Osteoblast (primary cell): ENCODE data around the gene ULK4. TPM values are rescaled to one million over a fixed set of nuclear protein-coding genes. Genes with fewer than 3 reads are reported as not detected.

Experiments
- DNase-seq: peaks from one replicate; pipeline ENCODE4 v3.0.0; 2011; ENCODE audit warnings: low spot score, mixed read lengths; ENCODE audit not compliant: insufficient read length; ENCODE audit errors: missing footprints
- H2AFZ ChIP-seq: 2 replicates; pipeline ENCODE4 v1.6.0; 2011; ENCODE audit warnings: mild to moderate bottlenecking, low read length
- H3K27ac ChIP-seq: 2 replicates; pipeline ENCODE4 v1.5.1; 2011; ENCODE audit warnings: mild to moderate bottlenecking, low read depth, low read length, moderate library complexity
- H3K27me3 ChIP-seq: 2 replicates; pipeline ENCODE4 v1.6.0; 2012; ENCODE audit warnings: mild to moderate bottlenecking, control low read depth, inconsistent platforms, low read length, moderate library complexity; ENCODE audit not compliant: insufficient read depth
- H3K36me3 ChIP-seq: 2 replicates; pipeline ENCODE4 v1.5.1; 2011; ENCODE audit warnings: mild to moderate bottlenecking, low read length, control low read depth, moderate library complexity; ENCODE audit not compliant: insufficient read depth
- H3K4me1 ChIP-seq: 2 replicates; pipeline ENCODE4 v1.5.1; 2011; ENCODE audit warnings: mild to moderate bottlenecking, low read length, control low read depth, moderate library complexity; ENCODE audit not compliant: insufficient read depth
- H3K4me2 ChIP-seq: 2 replicates; pipeline ENCODE4 v1.6.0; 2011; ENCODE audit warnings: mild to moderate bottlenecking, low read length; ENCODE audit not compliant: insufficient read depth
- H3K4me3 ChIP-seq: fragments of 200-600 bp; sonication (generic); 3 replicates; pipeline ENCODE4 v1.5.1; 2012; ENCODE audit warnings: mild to moderate bottlenecking, low read length, inconsistent platforms; ENCODE audit not compliant: insufficient read depth
- H3K79me2 ChIP-seq: 2 replicates; pipeline ENCODE4 v1.6.0; 2012; ENCODE audit warnings: mild to moderate bottlenecking, low read length, control low read depth, inconsistent platforms; ENCODE audit not compliant: insufficient read depth
- H3K9me3 ChIP-seq: 2 replicates; pipeline ENCODE4 v1.5.1; 2011; ENCODE audit warnings: low read depth, low read length, control low read depth
- H4K20me1 ChIP-seq: 2 replicates; pipeline ENCODE4 v1.6.0; 2012; ENCODE audit warnings: mild to moderate bottlenecking, low read length, control low read depth; ENCODE audit not compliant: insufficient read depth
- total RNA-seq: library from RNA; depleted of rRNA; stranded (reverse); fragments of >200 nt; gene quantifications from 2 replicates; pipeline ENCODE4 v1.2.3, GENCODE V29; 2012
- TF ChIP-seq, protein P1 (sequence below): IDR thresholded peaks from 2 replicates; pipeline ENCODE4 v1.5.1; 2011; ENCODE audit warnings: mild to moderate bottlenecking, low read depth, low read length, moderate library complexity; ENCODE audit errors: extremely low read depth

ULK4 gene
- total RNA-seq, 1 donor: 20.6 TPM

DNA sequence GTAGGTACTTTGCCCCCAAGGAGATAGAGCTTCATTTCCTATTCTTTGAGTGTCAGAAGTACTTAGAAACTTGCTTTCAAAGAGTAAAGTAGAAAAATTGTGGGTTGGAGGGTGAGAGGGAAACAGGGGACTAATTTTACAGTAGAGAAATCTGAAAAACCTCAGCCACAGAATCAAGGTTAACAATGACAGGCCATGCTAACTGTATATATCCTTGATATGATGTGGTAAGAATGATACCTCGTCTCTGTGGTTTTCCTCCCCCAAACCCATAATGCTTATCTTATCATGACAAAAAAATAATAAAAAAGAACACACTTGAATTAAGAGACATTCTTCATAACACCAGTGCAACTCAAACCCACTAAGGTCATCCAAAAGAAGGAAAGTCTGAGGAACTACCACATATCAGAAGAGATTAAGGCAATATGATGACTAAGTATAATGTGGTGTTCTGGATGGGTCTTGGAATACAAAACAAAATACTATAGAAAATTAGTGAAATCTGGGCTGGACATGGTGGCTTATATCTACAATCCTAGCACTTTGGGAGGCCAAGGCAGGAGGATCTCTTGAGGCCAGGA, 360.4 kb downstream of the ULK4 start:
- Histone ChIP-seq H3K4me2 (no peak overlapping the region), H2AFZ (no peak overlapping the region), H3K27me3 (no peaks in the 10 kb centered on the region), H3K9me3 (no peaks in the 10 kb centered on the region), H3K36me3 (no peaks in the 10 kb centered on the region), H4K20me1 (no peaks in the 10 kb centered on the region), H3K79me2 (no peaks in the 10 kb centered on the region), H3K27ac (no peak overlapping the region), H3K4me1 (no peaks in the 10 kb centered on the region), H3K4me3 (no peak overlapping the region)
- TF ChIP-seq, protein P1, sequence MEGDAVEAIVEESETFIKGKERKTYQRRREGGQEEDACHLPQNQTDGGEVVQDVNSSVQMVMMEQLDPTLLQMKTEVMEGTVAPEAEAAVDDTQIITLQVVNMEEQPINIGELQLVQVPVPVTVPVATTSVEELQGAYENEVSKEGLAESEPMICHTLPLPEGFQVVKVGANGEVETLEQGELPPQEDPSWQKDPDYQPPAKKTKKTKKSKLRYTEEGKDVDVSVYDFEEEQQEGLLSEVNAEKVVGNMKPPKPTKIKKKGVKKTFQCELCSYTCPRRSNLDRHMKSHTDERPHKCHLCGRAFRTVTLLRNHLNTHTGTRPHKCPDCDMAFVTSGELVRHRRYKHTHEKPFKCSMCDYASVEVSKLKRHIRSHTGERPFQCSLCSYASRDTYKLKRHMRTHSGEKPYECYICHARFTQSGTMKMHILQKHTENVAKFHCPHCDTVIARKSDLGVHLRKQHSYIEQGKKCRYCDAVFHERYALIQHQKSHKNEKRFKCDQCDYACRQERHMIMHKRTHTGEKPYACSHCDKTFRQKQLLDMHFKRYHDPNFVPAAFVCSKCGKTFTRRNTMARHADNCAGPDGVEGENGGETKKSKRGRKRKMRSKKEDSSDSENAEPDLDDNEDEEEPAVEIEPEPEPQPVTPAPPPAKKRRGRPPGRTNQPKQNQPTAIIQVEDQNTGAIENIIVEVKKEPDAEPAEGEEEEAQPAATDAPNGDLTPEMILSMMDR: no peak
- no peak for DNase-seq

DNA sequence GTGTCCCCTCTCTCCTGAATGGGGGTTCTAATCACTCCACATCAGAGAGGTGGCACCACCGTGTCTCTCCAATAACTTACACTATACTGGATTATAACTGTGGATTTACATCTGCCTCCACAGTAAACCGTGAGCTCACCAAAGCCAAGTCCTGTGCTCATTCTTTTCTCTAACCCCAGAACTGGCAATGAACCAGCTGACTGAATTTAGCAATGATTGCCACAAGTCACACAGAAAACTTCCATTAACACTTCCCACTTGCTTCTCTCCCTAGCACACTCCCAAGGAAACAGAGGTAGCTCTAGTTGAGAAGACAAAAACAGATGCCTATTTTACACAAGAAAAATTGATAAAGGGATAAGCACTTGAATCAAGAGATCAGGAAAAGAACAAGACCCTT, 361.3 kb downstream of the ULK4 start:
- no peaks in the 10 kb centered on the region for H4K20me1 ChIP-seq
- no peaks in the 10 kb centered on the region for H3K79me2 ChIP-seq
- H3K27ac ChIP-seq: no peak overlapping the region
- TF ChIP-seq, protein P1: no peak
- H3K9me3 ChIP-seq: no peaks in the 10 kb centered on the region
- no peaks in the 10 kb centered on the region for H3K27me3 ChIP-seq
- no peak overlapping the region for H3K4me2 ChIP-seq
- DNase-seq: no peak
- no peaks in the 10 kb centered on the region for H3K36me3 ChIP-seq
- no peak overlapping the region for H2AFZ ChIP-seq
- no peak overlapping the region for H3K4me3 ChIP-seq
- no peaks in the 10 kb centered on the region for H3K4me1 ChIP-seq

DNA sequence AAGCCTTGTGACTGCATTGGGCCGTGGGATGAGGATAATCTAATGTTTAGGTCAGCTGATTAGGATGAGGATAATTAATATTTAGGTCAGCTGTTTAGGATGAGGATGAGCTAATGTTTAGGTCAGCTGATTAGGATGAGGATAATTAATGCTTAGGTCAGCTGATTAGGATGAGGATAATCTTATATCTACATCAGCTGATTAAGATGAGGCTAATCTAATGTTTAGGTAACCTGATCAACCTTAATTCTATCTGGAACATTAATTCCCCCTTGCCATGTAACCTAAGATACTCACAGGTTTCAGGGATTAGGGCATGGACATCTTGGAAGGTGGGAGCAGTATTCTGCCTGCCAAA, 362.8 kb downstream of the ULK4 start:
- no peaks in the 10 kb centered on the region for H3K36me3 ChIP-seq
- no peak overlapping the region for H3K4me3 ChIP-seq
- no peak overlapping the region for H3K4me2 ChIP-seq
- no peak for DNase-seq
- H3K27me3 ChIP-seq: no peaks in the 10 kb centered on the region
- no peaks in the 10 kb centered on the region for H3K9me3 ChIP-seq
- no peaks in the 10 kb centered on the region for H3K79me2 ChIP-seq
- H2AFZ ChIP-seq: no peak overlapping the region
- H3K4me1 ChIP-seq: no peaks in the 10 kb centered on the region
- TF ChIP-seq, protein P1: no peak
- H4K20me1 ChIP-seq: no peaks in the 10 kb centered on the region
- H3K27ac ChIP-seq: no peak overlapping the region

DNA sequence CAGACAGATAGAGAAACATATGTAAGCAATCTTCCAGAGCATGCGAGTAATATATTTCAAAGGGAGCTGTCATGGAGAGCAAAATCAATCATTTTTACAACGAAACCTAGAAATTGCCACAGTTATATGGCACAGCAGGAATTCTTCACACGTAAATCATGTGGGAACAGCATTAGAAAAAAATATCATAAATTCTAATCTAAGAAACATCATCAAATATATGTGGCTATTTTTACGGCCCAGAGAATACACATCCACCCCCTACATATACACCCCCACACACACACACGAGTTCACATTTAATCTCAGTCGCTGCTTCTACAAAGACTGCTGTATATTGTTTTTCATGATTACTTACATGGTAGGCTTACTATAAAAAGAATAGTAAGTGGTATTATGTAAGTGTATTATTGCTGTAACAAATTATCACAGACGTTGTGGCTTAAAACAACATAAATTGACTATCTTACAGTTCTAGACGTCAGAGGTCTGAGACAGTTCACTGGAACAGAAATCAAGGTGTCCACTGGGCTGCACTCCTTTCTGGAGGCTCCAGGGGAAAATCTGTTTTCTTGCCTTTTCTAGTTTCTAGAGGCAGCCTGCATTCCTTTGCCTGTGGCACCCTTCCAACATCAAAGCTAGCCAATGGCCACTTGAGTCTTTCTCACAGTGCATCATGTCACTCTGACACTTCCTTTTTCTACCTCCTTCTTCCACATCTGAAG, 363.3 kb downstream of the ULK4 start:
- TF ChIP-seq, protein P1: no peak
- no peaks in the 10 kb centered on the region for H3K79me2 ChIP-seq

More for the DNA sequence above, 363.3 kb downstream of the ULK4 start:
- DNase-seq: no peak
- H2AFZ ChIP-seq: no peak overlapping the region
- no peaks in the 10 kb centered on the region for H4K20me1 ChIP-seq
- H3K27me3 ChIP-seq: no peaks in the 10 kb centered on the region
- H3K27ac ChIP-seq: no peak overlapping the region
- no peaks in the 10 kb centered on the region for H3K9me3 ChIP-seq
- H3K4me3 ChIP-seq: no peak overlapping the region
- H3K36me3 ChIP-seq: no peaks in the 10 kb centered on the region
- H3K4me1 ChIP-seq: no peaks in the 10 kb centered on the region
- H3K4me2 ChIP-seq: no peak overlapping the region
